LoVo (cell line): ENCODE data around the gene RHOA.

Experiments
- DNase-seq: peaks from one replicate; pipeline ENCODE4 v3.0.0-alpha.2; 2016; ENCODE audit warnings: low spot score

The RHOA gene

DNA sequence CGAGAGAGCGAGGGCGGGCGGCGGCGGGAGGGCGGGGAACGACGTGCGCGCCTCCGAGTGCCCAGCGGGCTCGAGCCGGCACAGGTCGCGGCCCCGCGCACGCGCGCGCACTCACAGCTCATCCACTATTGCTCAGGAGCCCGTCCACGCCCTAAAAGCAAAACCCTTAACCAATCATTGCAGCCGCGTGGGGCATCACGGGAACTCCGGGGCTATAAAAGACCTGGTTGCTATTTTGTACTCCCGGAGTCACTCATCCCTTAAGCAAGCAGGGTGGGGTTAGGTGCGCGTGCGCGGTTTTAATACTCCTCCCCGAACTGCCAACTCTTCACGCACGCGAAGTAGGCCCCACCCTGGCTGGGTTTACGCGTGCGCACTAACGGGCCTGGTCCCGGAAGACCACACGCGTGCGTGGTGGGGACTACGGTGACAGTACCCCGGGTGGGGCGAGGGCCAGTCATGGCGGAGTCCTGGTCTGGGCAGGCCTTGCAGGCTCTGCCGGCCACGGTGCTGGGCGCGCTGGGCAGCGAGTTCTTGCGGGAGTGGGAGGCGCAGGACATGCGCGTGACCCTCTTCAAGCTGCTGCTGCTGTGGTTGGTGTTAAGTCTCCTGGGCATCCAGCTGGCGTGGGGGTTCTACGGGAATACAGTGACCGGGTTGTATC lies at the start of gene RHOA, which contains the start of gene TCTA:
TSS of gene RHOA (minus strand) at position 9 of the 664 bp plus-strand sequence. CDS start 36,387 bp downstream, outside the sequence.
TSS of gene TCTA (plus strand) at position 456 of the 664 bp plus-strand sequence. CDS start at position 460, 4 bp downstream.
- DNase-seq = peak; percentile 99

DNA sequence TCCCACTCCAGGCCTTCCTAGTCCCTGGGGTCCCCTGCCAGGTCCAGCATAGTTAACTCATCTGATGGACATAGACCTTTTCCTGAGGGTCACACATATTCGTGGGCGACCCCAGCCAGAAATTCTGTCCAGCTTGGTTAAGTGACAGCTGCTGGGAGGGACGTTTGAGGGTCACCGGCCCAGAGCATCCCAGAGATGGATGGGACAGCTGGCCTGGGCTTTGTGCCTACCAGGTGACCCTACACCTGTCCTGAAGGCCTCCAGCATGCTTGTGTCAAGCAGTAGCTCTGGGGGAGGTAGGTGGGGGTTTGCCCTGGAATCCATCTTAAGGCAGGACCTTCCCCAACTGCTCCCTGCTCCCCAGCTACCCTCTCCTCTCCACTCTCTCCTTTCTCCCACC lies 49.2 kb upstream of the RHOA start:
- no peak for DNase-seq

DNA sequence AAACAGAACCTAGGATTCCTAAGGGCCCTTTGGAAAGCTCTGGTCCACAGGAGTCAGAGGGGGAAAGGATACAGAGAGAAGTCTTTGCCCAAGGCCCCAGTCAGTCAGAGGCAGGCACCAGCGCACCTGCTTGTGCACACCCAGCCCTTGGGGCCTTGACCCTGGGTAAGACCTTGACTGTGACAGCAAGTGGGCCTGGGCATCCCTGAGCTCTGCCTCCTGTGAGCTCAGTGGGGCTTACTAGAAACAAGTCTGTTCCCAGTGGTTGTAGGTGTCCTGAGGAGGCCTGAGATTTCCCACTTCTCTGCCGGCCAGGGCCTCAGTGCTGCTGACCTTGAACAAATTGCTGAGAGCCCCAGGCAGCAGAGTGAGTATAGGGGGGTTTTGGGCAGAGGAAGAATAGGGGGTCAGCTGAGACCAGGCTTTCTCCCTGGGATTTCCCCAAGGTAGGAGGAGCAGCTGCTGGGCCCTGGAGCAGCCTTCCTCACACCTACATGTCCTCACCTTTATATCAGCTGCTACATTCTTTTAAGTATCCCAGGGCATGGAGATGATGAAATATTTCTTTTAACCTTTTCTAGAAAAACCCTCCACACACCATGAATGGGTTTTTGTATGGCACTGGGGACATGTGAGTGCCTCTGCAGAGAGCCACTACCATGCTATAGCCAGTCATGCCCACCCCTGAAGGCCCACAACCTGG lies 48.6 kb upstream of the RHOA start:
- no peak for DNase-seq

DNA sequence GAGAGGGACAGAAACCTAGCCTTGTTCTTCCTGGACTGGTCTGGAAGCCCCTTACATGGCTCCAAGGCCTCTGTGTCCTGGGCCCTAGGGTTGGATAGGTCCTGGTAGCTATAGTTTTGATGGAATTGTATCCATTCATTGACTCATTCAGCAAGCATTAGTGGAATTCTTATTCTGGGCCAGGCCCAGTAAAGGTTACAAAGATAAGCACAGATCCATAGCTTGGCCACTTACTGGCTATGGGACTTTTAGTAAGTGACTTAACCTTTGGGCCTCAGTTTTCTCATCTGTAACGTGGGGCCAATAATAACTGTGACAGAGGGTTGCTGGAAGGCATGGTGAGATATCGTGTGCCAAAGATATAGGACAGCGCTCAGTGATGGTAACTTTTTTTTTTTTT lies 44.7 kb upstream of the RHOA start:
- DNase-seq = no peak

DNA sequence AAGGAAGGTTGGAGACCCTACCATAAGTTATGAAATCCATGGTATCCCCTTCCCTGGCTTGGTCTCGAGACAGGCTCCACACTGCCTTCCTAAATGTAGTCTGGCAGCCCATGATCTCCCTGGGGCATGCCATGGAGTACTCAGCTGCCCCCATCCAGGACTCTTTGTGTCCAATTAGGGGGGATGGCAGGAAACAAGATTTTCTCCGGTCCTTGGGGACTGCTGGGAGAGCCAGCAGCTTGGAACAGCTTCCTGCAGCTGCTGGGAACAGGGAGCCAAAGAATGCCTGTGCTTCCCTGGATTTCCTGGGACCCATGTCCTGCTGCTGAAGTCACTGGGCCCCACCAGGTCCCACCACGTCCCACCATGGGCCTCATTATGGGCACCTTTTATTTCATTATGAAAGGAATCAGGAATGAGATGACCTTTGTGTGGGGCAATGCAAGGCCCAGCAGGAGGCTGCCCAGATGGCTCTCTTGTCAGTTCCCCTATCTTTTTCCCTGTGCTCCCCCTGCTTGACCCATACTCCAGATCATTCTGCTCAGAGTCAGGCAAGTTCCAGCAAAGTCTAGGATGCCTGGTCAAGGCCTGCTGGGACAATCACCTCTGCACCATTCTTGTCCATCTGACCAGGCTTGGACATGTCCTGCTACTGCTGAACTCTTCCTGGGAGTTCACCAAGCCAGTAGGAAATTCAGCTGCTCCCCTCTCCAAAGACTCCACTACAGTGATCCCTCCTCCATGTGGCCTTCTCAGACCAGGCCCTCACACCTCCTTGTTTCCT lies 43.3 kb upstream of the RHOA start:
- no peak for DNase-seq

DNA sequence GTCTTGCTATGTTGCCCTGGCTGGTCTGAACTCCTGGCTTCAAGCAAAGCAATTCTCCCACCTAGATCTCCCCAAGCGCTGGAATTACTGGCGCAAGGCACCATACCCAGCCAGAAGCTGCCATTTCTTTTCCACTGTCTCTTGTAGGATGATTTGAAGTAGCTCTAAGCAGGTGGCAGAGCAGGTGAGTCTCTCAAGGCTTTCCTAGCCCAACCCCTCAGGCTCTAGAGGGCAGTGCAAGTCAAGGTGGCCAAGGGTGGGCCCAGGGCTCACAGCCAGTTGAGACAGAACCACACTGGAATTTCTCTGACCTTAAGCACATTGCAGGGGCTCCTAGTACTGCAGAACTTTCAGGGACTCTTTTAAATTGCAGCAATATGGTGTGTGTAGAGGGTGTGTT lies 42.7 kb upstream of the RHOA start:
- DNase-seq = no peak

DNA sequence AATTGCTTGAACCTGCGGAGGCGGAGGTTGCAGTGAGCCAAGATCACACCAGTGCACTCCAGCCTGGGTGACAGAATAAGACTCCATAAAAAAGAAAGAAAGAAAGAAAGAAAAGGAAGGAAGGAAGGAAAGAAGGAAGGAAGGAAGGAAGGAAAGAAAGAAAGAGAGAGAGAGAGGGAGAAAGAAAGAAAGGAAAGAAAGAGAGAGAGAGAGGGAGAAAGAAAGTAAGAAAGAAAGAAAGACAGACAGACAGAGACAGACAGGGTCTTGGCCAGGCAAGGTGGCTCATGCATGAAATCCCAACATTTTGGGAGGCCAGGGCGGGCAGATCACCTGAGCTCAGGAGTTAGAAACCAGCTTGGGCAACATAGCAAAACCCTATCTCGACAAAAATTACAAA lies 41.8 kb upstream of the RHOA start:
- DNase-seq = no peak

DNA sequence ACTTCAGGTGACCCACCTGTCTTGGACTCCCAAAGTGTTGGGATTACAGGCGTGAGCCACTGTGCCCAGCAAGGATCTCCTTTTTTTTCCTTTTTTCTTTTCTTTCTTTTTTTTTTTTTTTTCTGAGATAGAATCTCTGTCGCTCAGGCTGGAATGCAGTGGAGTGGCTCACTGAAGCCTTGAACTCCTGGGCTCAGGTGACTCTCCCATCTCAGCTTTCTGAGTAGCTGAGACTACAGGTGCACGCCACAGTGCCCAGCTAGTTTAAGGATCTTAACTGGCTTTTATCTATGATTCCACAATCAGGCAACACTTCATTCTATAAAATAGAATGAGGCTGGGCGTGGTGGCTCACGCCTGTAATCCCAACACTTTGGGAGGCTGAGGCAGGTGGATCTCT lies 33.6 kb upstream of the RHOA start:
- no peak for DNase-seq

DNA sequence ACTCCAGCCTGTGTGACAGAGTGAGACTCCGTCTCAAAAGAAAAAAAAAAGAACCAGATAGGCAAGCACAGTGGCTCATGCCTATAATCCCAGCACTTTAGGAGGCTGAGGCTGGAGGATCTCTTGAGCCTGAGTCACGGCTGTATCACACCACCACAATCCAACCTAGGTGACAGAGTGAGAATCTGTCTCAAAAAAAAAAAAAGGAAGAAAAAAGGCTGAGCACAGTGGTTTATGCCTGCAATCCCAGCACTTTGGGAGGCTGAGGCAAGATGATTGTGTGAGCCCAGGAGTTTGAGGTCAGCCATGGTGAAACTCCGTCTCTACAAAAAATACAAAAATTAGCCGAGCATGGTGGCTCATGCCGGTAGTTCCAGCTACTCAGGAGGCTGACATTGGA lies 23.0 kb upstream of the RHOA start:
- DNase-seq = no peak

DNA sequence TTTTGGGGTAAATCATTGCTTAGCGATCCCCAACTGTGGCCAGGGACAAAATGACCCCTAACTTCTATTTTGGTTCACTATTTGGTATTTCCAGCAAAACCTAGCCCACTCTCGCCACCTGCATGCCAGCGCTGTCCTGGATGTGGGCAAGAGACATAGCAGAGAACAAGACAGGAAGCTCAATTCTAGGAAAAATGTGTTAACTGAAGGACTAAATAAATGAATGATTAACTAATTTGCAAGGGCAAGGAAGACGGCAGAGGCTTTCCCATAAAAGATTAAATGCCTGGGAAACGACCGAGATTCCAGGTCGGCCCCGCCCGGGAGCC lies 16.9 kb upstream of the RHOA start:
- peak; percentile 69 for DNase-seq

DNA sequence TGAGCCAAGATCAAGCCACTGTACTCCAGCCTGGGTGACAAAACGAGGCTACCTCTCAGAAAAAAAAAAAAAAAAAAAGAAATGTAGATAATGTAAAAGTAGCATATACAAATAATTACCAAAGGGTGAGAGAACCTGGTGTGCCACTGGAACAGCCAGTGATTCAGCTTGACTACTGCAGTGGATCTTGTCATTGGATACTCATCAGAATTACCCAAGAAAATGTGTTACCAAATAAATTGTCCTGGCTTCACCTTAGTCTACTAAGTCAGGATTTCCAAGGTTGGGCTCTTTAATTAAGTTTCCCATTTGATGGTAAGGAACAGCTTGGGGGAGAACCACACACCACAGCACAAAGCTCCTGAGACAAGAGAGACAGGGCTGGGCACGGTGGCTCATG lies 15.8 kb upstream of the RHOA start:
- no peak for DNase-seq

DNA sequence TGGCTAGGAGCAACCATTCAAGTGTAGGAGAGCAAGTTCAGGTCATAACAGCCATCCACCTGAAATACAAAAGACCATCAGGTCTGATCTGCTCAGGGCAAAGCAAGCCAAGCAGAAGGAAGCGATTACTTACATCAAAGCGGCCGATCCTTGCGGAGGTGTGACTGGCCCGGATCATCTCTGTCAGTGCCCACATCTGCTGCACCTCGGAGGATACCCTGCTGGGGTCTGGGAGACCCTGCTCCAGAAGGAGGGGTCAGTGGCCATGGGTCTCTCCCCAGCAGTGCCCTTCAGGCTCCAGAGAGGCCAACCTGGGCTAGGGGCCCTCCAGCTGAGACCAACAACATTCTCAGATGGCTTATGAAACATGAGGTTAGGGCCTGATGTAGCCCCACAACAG lies 13.0 kb upstream of the RHOA start:
- no peak for DNase-seq

DNA sequence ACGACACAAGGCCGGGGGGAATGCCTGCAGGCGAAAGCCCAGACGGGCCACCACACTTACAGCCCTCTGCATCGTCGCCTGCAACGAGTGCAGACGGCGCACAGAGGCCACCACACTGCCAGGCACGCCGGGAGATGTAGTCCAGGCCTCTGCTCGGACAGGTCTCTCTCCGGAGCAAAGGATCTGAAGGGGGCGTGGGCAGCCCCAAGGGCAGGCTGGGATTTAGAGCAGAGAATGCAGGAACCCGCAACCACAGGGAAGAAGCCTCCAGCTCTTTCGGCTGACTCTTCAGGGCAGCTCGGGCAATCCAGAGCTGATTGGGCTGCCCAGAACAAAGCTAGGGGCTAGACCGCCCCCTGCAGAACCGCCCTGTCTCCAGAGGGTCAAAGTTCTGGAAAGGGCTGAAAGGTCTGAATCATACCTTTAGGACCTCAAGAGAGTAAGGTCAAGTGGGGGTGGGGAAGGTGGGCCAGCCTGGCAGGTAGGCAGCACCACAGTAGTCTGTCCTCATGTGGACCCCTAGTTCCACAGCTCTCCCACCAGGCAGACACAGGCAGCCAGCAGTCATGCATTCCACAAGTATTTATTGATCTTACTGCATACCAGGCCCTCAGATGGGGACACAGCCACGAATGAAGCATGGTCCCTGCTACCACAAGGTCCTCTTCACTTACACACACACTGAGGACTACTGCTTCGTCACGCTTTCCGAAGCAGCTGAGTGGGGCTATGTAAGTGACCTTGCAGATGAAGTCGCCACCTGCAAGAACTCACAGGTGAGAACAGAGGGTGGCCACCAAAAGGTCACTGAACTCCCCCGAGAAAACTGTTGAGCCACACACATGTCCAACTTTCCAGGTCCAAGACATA lies 10.8 kb upstream of the RHOA start, which contains the start of gene AMT:
TSS of gene AMT (minus strand) at position 95 of the 870 bp plus-strand sequence. CDS start at position 72, 23 bp downstream.
- no peak for DNase-seq

DNA sequence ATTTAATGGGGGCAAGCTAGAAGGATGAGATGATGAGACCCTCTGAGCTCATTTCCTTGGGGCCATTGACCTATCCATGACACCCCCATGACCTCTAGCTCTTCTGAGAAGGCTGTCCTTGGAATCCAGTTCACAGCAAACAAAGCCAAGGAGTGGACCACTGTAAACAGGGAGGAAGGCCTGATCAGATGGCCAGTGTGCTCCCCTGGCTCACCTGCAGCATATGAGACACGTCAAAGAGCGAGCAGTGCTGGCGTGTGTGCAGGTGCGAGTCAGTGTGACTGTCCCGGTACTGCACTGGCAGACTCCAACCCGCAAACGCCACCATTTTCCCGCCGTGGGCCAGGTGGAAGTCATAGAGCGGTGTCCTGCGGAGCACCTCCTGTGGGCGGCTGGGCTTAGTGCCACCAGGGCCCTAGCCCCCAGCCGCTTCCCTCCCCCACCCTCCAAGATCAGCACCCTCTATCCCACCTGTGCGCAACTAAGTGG lies 10.2 kb upstream of the RHOA start:
- no peak for DNase-seq

DNA sequence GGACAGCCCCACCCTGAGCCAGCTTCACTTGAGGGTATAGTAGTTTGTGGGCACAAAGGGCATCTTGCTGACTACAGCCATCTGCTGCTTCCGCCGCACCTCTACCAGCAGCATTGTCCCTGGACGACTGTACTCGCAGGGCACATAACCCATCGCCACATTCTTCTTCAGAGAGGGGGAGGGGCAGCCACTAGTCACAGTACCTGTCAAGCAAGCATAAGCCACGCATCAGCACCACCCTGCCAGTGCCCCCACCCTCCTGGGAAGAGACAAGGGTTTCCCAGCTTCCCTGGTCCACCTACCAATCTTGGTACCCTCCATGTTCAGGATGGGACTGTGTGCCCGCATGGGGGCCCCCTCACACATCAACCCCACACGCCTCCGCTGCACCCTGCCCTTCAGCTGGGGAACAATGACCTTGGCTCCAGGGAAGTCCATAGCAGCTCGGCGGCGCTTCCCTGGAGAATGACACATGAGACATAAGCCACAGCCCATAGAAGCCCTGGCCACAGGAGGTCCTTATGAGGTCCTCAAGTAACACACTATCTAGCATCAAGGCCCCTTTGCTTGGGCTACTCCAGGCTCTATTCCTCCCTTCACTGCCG lies 5.8 kb upstream of the RHOA start:
- no peak for DNase-seq

DNA sequence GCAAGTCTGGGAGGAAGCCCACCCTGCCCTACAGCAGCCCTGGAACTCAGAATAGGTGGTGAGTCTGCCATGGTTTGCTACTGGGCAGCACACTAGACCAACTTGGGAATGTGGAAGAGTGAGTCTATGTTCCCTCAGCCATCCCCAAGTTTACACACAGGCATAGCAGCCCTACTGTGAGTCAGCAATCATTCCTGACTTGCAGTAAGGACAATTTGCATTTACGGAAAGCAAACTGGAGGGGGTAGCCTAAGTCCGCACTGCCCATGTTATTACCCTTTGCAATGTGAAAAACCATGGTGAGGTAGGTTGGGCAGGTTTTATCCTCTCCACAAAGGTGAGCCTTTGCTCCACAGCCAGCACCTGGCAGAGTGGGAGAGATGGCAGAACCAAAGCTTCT lies 5.1 kb upstream of the RHOA start:
- DNase-seq = no peak

DNA sequence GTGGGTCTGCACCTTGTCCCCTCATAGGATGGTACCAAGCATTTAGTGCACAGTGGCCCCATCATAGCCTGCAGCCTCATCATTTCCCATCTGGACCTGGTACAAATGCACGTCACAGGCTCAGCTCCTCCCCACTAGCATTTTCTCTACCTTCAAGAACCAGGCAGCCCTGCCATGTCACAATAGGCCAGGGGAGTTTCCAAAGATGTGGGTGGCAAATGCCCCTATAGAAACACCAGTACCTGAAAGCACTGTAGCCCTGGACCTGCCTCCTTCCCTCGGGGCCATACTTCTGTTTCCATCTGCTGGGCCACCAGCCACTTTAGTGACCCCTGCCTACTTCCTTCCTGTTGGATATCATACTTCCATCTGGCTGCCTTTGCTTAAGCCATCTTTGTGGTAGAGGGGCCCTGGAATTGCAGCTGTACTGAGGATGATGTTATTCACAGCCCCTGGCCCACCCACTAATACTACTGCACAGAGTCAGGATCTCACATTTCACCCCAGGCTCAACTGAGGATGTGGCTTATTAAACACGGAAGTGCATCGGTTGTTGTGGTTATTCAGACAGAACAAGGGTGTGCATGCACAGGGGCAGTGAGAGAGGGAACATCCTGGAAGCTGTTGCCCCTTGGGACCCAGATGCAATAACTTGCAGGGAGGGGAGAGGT lies 4.3 kb upstream of the RHOA start:
- no peak for DNase-seq

DNA sequence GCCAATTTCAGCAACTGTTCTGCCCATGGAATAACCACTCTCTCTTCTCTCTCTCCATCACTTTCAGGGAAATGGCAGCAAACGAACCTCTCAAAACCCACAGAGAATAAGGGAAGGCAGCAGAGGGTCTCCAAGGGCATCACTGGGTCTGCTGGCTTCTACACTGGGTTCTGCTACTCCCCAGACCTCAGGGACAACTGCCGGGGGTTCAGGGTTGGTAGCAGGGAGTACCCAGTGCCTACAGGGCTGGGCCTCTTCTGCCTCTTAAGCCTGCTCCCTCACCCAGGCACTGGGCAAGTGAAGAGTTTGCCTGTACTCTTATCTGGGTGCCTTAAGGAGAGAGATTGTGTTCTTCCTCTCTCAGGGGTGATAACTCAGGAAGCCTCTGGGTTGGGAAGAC lies 3.0 kb upstream of the RHOA start:
- DNase-seq = no peak

DNA sequence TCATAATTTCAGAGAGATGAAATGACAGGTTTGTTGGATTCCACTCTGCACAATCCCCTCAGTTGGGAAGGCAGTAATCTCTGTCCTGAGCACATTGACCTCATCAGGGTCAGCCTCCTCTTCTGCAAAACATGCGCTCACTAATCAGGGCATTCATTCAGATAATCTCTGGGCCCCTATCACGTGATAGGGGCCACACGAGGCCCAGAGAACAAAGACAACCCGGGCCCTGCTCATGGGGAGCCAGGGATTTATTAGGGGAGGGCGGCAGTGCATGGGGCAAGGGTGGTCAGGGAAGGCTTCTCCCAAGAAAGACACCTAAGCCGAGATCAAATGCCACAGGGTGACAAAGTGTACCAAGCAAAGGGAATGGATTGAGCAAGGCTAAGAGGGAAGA lies 1.6 kb upstream of the RHOA start:
- DNase-seq = no peak

DNA sequence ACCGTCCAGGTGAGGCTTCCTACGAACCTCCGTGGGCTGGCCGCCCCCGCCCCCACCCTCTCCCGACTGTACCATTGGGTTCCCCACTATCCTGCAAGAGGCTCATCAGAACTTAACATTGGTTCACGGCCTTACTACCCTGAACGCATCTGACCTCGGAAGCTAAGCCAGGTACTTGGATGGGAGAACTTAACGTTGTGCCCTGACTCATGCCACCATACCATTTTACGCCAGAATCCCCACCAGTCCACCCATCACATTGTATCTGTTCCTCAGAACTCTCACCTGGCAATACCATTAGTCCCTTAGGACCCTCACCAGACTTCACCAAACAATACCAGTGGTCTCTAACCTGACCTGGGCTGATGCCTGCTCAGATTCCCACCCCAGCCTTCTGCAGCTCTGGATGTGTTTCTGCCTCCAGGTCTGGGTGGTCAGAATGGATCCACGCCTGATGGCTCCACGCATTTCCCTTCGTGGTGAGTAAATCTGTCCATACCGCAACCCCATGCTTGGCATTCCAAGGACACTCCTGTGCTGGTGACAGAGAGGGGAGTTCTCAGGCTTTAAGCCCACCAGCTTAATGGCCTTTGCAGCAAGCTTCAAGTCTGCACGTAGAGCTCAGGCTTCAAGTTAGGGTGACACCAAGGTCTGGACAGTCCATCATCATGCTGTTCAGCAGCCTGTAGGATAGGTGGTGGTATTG lies 1.0 kb upstream of the RHOA start:
- DNase-seq = no peak
